Colon (tissue), 2 donors: ENCODE measurements around the gene AGBL5.
"Not testable (repeated sequence)": the region's sequence is repeated elsewhere in the genome, so short reads cannot be mapped to it uniquely, and the experiment has no call there.

Source experiments
- FAIRE-seq: peaks from 2 replicates; lab custom pipeline; 2012; peaks lifted over from hg19 to GRCh38; lab: Jason Lieb, UNC
- donor health status: control.
- donor health status: control.

Gene AGBL5

DNA sequence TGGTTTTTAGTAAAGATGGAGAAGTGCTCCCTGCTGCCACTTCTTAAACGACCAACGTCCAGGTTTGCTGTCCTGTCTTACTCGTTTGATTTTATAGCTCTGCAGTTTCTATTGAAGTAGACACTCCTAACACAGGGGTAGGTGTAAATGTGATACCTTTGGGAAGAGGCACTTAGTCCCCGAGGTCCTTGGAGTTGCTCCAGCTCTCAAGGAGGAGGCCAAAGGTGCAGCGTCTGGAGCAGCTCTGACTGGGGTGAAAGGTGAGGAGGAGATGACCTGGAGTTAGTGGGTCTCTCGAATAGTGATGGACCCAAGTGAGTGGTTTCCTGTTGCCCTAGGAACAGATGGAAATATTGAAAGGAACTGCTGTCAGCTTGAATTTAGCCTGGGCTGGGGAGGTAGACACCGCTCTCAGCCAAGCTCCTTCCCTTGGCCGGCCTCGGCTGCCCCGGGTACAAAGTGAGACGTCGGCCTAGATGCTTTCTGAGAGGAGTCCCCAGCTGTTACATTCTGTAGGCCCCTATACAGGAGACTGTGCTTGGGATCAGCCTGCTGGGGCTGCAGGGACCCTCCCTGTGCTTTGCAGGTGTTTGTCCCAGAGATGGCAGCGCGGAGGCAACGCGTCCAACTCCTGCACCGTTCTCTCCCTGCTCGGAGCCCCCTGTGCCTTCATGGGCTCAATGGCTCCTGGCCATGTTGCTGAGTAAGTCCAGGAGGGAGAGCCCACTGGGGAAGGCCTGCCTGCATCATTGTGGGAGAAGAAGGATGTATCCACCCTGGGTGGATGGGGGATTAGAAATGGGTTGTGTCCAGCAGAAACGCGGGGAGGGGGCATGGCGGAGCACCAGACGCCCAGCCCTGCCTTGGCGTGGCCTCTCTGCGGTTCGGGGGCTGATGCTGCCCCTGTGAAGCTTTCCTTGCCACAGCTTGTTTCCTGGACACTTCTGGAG, 40.6 kb downstream of the AGBL5 start:
- no peak for FAIRE-seq

DNA sequence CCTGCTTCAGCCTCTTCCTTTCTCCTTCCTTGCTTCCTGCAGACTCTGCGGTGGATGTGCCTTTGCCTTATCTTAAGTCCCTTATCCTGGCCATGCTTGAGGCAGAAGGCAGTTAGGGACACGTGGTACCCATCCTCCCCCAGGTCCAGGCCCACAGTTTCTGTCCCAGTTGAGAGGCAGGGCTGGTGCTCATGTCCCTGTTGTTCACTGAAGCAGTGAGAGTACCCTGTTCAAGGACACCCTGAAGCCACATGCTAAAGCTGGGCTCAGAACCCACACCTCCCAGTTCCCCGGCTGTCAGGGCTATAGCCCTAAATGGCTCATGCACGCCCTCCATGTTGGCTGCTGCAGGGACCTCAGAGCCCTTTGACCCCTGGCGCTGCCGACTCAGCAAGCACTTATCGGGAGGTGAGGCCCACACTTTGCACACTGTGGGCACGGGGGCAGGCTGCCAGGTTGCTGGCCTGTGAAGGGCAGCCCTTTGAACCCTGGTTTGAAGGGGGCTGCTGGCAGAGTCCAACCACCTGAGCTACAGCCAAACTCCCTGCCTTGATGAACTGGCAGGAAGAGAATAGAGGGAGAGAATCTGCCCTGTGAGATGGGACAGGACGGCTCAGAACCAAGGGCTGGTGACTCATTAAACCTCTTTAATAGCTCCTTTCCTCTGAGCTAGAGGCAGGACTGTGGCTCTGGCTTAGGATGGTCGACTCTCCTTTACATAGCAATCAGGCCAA, 41.4 kb downstream of the AGBL5 start:
- FAIRE-seq, result no peak

DNA sequence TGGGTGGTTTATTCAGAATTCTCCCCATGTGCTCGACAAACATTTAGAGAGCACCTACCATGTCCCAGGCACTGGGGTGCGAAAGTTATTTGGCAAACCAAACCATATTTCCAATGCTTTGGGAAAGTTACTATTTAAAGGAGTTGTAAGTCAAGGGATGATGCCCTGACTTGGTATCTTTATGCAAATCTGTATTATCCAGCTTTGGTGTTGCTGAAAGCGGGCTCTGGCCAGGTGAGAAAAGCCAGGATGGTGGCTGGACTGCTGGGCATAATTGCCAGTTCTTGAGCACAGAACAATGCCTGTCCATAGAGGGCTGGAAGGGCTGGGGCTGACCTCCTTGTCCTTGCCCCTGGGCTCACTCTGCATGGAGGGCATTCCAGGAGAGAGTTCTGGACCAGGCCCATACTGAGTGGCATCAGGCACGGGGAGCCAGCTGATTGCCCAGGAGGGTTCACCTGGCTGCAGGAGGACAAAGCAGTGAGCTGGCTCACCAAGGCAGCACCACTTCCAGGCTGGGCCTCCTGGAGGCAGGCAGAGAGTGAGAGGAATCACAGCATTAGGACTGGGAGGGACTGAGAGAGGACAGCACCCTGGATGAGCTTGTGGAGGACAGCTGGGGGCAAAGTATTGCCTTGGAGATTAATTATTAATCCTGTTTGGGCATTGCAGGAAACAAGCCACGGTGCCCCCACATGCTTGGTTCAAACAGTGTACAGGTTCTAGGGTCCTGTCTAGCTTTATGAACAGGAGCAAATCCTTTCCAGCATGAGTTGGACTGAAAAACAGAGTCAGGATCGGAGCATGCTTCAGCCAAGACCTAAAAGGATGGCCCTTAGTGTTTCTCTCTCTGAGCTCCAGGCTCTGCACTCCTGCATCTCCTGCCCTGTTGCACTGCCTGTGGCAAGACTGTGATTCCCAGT, 42.2 kb downstream of the AGBL5 start:
- no peak for FAIRE-seq

DNA sequence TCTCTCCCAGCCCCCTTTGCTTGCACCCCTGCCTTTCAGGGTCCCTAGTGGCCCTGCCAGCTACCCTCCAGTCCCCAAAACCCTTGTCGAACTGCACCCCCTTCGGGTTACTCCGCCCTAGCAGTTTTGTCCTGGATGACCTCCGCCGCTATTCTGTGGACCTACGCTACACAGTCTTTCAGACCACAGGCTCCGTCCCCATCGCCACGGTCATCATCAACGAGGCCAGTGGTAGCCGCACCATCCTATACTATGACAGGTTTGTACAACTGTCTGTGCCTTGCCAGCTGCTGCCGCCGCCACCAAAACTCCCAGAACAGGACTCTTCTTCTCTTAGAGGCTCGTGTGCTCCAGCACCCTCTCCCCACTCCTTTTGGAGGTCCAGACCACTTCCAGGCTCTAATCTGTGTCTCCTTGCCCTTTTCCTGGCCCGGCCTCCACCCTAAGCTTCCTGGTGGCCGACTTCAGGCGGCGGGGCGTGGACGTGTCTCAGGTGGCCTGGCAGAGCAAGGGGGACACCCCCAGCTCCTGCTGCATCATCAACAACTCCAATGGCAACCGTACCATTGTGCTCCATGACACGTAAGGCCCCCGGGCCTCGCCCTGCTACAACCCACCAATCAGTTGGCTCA, 43.0 kb downstream of the AGBL5 start:
- FAIRE-seq, result no peak

DNA sequence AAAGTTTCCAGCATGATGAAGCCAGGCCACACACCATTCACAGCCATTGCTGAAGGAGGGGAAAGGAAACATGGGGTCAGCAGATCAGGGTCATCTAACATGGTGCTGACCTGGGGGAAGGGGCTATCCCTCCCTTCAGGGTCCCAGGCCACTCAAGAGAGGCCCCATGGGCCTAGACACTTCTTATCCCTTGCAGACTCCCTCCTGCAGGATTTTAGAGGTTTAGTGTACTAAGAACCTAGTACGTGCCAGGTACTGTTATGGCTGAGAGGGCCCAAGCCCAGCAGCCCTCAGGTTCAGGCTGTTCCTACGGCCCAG, 43.9 kb downstream of the AGBL5 start:
- no peak for FAIRE-seq

DNA sequence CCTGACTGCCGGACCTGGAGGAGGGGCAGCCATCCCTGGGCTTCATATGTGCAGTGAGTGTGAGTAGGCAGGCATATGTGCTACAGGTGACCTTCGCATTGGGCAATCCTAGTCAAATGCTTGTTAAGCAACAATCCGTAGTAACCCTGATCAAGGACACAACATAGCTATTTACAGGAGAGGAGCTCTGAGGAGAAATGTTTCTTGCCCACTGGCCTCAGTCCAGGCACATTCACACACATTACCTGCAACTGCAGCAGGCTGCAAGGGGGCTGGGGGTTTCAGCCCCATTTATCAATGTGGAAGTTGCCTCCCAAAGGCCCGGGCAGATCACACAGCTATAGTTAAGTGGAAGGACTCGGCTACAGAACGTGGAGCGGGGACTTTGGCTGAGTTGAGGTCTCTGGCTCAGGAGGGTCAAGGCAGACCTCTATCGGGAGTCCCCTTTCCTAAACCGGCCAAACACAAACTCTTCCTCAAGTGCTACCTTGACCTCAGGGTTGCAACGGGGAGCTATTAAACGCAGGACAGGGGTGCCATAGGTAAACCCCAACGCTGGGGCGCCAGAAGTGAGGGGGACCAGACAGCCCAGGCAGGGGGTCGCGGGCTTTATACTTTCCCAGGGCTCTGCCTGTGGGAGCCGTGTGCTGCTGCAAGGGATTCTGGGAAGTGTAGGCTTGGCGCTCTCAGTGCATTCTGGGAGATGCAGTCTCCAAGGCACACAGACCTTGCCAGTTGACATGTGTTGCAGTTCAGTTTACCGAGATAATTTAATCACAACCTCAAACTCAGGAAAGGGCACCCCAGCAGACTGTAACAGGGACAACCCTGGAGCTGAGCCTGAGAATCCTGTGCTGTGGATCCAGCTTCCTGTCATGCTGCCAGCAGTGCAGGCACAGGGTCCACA, 44.5 kb downstream of the AGBL5 start:
- no peak for FAIRE-seq

DNA sequence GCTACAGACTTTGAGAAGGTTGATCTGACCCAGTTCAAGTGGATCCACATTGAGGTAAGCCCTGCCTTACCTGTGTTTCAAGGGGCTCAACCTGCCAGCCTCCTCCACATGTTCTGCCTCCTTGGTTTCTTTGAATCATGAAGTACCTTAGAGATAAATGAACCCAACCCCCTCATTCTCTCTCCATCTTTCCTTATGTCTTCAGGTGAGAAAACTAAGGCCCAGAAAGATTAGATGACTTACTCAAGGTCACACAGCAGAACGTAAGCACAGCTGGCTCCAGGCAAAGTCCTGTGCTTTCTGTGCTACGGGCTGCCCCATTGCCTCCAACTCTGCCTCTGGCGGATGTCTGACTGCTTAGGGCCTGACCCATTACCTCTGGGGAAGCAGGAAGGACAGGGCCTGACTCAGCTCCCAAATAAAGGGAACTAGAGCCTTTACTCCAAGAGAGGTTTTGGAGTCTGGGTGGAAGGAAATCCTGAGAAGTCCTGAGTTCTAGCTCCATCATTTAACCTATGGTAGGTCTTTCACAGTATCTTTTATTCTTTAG, 45.4 kb downstream of the AGBL5 start:
- FAIRE-seq, result no peak

DNA sequence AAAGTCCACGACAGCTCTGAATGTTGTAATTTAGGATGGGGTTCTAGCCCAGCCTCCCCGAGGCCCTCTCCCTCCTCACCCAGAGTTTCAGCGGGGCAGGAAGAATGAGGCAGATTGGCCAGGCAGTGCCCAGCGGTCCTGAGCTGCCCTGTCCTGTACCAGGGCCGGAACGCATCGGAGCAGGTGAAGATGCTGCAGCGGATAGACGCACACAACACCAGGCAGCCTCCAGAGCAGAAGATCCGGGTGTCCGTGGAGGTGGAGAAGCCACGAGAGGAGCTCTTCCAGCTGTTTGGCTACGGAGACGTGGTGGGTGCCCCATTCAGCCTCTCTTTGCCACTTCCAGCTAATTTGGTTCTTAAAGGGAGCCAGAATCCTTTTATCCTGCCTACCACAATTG, 45.9 kb downstream of the AGBL5 start:
- FAIRE-seq, result no peak

DNA sequence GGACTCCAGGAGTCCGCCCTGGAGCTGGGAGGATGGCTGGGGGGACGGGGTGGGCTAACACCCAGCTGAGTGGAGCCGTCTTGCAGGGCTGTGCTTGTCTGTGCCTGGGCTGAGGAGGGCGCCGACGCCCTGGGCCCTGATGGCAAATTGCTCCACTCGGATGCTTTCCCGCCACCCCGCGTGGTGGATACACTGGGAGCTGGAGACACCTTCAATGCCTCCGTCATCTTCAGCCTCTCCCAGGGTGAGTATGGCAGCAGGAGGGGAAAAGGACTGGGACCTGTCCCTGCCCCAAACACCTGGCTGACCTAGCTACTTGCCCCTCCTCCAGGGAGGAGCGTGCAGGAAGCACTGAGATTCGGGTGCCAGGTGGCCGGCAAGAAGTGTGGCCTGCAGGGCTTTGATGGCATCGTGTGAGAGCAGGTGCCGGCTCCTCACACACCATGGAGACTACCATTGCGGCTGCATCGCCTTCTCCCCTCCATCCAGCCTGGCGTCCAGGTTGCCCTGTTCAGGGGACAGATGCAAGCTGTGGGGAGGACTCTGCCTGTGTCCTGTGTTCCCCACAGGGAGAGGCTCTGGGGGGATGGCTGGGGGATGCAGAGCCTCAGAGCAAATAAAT, 48.0 kb downstream of the AGBL5 start:
- FAIRE-seq, result no peak

DNA sequence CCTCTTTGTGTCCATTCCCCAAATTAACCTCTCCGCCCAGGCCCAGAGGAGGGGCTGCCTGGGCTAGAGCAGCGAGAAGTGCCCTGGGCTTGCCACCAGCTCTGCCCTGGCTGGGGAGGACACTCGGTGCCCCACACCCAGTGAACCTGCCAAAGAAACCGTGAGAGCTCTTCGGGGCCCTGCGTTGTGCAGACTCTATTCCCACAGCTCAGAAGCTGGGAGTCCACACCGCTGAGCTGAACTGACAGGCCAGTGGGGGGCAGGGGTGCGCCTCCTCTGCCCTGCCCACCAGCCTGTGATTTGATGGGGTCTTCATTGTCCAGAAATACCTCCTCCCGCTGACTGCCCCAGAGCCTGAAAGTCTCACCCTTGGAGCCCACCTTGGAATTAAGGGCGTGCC, 48.6 kb downstream of the AGBL5 start:
- no peak for FAIRE-seq

DNA sequence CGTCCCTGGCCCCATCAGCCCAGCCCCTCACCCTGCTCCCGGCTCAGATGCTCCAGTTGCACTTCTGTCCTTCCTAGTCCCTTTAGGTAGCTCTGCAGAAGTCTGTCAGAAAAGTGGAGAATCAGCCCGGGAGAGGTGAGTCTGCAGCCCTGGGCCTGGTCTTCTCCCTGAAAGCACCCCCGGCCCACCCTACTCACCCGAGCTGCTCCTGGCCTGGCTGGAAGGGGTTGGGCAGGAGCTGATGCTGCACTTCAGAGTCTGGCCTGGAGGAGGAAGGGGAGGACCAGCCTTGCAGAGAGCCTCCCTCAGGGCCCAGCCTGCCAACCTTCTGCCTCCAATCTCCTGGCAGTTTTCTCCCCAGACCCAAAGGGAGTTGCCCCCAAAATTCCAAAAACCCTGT, 50.9 kb downstream of the AGBL5 start:
- no peak for FAIRE-seq

DNA sequence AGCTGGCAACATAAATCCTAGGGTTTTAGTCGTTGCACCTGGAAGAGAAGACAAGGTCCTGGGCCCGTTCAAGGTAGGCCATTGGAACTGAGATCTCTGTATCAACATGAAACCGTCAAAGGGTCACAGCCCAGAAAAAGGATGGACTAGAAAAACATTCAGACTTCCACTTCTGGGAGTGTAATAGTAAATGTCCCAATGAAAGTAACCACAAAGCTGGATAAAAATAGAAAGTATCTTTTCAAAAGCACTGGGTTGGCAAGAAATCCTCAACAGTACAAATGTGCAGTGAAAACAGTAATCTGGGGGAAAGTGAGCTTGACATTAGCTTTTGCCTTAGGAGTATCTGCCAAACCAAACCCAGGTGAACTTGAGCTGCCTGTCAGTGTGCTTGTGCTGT, 54.5 kb downstream of the AGBL5 start:
- FAIRE-seq, result no peak

DNA sequence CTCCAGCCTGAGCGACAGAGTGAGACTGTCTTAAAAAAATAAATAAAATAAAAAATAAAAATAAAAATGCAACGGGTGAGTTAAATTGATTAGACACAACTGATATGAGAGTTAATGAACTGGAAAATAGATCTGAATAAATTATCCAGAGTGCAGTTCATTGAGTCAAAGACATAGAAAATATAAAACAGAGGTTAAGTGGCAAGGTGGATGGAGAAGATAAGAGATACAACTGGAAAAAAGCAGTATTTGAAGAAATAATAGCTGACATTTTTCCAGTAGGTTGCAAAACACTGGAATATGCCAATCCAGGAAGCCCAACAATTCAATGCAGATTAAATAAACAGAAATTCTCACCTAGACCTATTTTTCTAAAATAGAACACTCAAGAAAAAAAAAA, 56.8 kb downstream of the AGBL5 start:
- FAIRE-seq, result no peak

DNA sequence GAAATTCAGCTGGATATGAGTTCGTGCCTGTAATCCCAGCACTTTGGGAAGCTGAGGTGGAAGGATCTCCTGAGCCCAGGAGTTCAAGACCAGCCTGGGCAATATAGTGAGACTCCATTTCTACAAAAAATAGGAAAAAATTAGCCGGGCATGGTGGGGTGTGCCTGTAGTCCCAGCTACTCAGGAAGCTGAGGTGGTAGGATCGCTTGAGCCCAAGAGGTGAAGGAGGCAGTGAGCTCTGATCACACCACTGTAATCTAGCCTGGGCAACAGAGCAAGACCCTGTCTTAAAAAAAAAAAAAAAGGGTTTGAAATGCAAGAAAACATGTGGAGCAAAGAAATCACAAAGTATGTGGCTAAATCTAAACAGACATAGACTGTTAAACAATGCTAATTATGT, 57.6 kb downstream of the AGBL5 start:
- no peak for FAIRE-seq

DNA sequence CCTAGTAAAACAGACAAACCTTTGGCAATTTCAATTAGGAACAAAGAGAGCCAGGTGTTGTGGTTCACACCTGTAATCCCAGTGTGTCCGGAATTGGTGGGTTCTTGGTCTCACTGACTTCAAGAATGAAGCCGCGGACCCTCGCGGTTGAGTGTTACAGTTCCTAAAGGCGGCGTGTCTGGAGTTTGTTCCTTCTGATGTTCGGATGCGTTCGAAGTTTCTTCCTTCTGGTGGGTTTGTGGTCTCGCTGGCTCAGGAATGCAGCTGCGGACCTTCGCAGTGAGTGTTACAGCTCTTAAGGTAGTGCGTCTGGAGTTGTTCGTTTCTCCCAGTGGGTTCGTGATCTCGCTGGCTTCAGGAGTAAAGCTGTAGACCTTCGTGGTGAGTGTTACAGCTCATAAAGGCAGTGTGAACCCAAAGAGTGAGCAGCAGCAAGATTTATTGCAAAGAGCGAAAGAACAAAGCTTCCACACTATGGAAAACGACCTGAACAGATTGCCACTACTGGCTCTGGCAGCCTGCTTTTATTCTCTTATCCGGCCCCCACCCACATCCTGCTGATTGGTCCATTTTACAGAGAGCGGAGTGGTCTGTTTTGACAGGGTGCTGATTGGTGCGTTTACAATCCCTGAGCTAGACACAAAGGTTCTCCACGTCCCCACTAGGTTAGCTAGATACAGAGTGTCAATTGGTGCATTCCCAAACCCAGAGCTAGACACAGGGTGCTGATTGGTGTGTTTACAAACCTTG, 59.3 kb downstream of the AGBL5 start:
- not testable (repeated sequence) for FAIRE-seq

DNA sequence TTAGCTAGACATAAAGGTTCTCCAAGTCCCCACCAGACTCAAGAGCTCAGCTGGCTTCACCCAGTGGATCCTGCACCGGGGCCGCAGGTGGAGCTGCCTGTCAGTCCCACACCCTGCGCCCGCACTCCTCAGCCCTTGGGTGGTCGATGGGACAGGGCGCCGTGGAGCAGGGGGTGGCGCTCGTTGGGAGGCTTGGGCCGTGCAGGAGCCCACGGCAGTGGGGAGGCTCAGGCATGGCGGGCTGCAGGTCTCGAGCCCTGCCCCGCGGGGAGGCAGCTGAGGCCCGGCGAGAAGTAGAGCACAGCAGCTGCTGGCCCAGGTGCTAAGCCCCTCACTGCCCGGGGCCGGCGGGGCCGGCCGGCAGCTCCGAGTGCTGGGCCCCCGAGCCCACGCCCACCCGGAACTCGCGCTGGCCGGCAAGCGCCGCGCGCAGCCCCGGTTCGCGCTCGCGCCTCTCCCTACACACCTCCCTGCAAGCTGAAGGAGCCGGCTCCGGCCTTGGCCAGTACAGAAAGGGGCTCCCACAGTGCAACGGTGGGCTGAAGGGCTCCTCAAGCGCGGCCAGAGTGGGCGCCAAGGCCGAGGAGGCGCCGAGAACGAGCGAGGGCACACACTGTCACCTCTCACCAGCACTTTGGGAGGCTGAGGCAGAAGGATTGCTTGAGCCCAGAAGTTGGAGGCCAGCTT, 60.1 kb downstream of the AGBL5 start:
- FAIRE-seq, result not testable (repeated sequence)

DNA sequence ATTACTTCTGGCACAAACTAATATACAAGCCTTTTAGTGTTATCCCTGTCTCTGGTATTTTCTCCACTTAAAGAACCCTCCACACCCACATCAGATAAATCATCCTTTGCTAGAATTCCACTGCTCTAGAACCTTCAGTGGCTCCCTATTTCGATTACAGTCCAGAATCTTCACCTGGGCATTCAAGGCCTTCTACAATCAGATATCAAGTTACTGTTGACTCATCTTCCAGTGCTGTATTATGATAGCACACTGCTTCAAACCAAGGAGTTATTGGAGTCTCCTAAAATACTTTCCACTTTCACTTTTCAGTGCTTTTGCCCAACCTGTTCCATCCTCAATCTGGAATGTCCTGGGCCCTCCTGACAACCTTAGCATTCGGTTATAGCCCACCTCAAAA, 64.1 kb downstream of the AGBL5 start:
- FAIRE-seq, result no peak

DNA sequence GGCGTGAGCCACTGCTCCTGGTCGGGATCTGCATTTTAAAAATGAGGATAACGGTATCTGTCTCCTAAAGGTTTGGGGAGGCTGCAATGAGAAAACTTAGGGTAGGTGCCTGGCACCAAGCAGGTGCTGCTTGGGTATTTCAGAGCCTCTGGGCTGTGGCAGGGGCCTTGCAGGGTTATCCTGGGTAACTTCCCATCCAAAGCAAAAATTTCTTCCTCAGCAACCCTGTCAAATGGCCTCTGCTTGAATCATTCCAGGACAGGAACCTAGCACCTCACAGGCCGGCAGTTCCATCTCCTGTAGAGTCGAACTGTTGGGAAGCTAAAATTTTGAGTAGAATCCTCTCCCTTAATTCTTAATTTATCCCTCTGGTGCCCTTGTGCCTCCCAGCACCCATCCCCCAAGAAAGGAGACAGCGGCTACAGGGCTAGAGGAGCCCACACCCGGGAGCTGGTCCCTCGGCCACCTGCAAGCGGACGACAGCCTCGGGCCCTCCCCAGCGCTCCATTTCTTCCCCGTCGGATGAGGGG, 66.6 kb downstream of the AGBL5 start:
- FAIRE-seq, result no peak
